ENCODE data around the gene OR2J1.
"Not testable (repeated sequence)": the region's sequence is repeated elsewhere in the genome, so short reads cannot be mapped to it uniquely, and the experiment has no call there.

The OR2J1 gene

GRCh38 chr6:29082457-29082856, 16.8 kb upstream of the OR2J1 start:
- H3K4me3 ChIP-seq (ENCODE audit: low read depth in 1 of 2, low read length in 1 of 2), result no peak overlapping the region
- H3K36me3 ChIP-seq, result no peaks in the 10 kb centered on the region
- no peak for TF ChIP-seq CTCF (IDR thresholded peaks at IDR 0.05)

DNA sequence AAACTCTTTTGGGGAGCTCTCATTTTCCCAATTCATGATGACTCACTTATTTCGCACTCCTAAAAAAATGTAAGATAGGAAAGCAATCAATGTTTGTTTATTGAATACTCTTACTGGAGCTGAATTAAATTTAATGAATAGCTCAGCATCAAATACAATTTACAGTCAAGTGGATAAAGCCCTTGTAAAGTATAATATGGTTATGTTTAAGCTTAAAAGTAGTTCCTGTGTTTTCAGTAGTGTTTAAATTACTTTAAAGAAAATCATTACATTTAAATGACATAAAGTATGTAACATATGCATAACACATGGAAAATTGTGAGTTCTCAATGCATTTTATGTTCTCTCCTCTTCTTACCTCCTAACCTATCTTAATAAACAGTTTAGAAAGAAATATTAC, 12.1 kb upstream of the OR2J1 start, which contains the start of gene OR2B3:
Gene OR2B3 (minus strand): TSS at position 101 of the 400 bp plus-strand sequence. CDS start 65 bp downstream, at position 36.
- H3K9me3 ChIP-seq, result no peaks in the 10 kb centered on the region
- no peak within 1 kb of the TSS for H3K27ac ChIP-seq
- no peaks in the 10 kb centered on the region for H3K27me3 ChIP-seq
- H3K4me3 ChIP-seq (ENCODE audit: low read depth in 1 of 2, low read length in 1 of 2), result no peak within 1 kb of the TSS
- H3K36me3 ChIP-seq, result no peaks in the 10 kb centered on the region
- no peaks in the 10 kb centered on the region for H3K4me1 ChIP-seq (ENCODE audit: control insufficient read depth in 1 of 2, insufficient read depth in 1 of 2, low read depth in 1 of 2, low read length in 1 of 2)
- TF ChIP-seq CTCF (IDR thresholded peaks at IDR 0.05), result no peak

More at GRCh38 chr6:29082457-29082856, 16.8 kb upstream of the OR2J1 start:
- no peaks in the 10 kb centered on the region for H3K9me3 ChIP-seq
- no peak overlapping the region for H3K27ac ChIP-seq
- H3K4me1 ChIP-seq (ENCODE audit: control insufficient read depth in 1 of 2, insufficient read depth in 1 of 2, low read depth in 1 of 2, low read length in 1 of 2), result no peaks in the 10 kb centered on the region
- no peaks in the 10 kb centered on the region for H3K27me3 ChIP-seq

GRCh38 chr6:29092957-29093356, 6.3 kb upstream of the OR2J1 start:
- Histone ChIP-seq H3K4me3 (ENCODE audit: low read depth in 1 of 2, low read length in 1 of 2) (no peak overlapping the region), H3K36me3 (no peaks in the 10 kb centered on the region), H3K9me3 (no peaks in the 10 kb centered on the region), H3K27ac (no peak overlapping the region), H3K4me1 (ENCODE audit: control insufficient read depth in 1 of 2, insufficient read depth in 1 of 2, low read depth in 1 of 2, low read length in 1 of 2) (no peaks in the 10 kb centered on the region), H3K27me3 (no peaks in the 10 kb centered on the region)
- TF ChIP-seq CTCF (IDR thresholded peaks at IDR 0.05), result no peak

DNA sequence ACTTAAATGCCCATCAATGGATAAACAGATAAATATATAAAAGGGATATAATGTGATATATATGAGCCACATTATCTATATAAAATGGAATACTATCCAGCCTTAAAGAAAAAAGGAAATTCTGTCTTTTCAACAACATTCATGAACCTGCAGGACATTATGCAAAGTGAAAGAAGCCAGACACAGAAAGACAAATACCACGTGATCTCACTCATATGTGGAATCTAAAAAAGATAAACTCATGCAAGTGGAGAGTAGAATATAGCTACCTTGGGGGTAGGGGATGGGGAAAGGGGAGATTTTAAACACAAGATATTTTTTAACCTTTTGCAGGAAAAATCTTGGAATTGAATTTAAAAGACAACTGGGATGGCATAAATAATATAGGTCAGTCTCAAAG, 1.5 kb upstream of the OR2J1 start:
- H3K27ac ChIP-seq, result no peak overlapping the region

GRCh38 chr6:29107758-29108157, 8.5 kb downstream of the OR2J1 start, which contains the start of gene OR2J3:
Gene OR2J3, plus strand, starts transcription at chr6:29108058. Its CDS starts 3,833 bp downstream, at chr6:29111891.
- Histone ChIP-seq H3K4me3 (ENCODE audit: low read depth in 1 of 2, low read length in 1 of 2) (no peak within 1 kb of the TSS), H3K36me3 (no peaks in the 10 kb centered on the region), H3K9me3 (no peaks in the 10 kb centered on the region), H3K27ac (no peak within 1 kb of the TSS), H3K4me1 (ENCODE audit: control insufficient read depth in 1 of 2, insufficient read depth in 1 of 2, low read depth in 1 of 2, low read length in 1 of 2) (no peaks in the 10 kb centered on the region), H3K27me3 (no peaks in the 10 kb centered on the region)
- no peak for TF ChIP-seq CTCF (IDR thresholded peaks at IDR 0.05)

More for the DNA sequence above, 1.5 kb upstream of the OR2J1 start:
- no peak overlapping the region for H3K4me3 ChIP-seq (ENCODE audit: low read depth in 1 of 2, low read length in 1 of 2)
- TF ChIP-seq CTCF (IDR thresholded peaks at IDR 0.05), result no peak
- no peaks in the 10 kb centered on the region for H3K4me1 ChIP-seq (ENCODE audit: control insufficient read depth in 1 of 2, insufficient read depth in 1 of 2, low read depth in 1 of 2, low read length in 1 of 2)
- H3K9me3 ChIP-seq, result no peaks in the 10 kb centered on the region
- H3K27me3 ChIP-seq, result no peaks in the 10 kb centered on the region
- H3K36me3 ChIP-seq, result no peaks in the 10 kb centered on the region

DNA sequence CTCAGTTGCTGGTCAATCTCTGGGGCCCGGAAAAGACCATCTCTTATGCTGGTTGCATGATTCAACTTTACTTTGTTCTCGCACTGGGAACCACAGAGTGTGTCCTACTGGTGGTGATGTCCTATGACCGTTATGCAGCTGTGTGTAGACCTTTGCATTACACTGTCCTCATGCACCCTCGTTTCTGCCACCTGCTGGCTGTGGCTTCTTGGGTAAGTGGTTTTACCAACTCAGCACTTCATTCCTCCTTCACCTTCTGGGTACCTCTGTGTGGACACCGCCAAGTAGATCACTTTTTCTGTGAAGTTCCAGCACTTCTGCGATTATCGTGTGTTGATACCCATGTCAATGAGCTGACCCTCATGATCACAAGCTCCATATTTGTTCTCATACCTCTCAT, 12.8 kb downstream of the OR2J1 start:
- H3K27ac ChIP-seq, result no peak overlapping the region
- H3K4me1 ChIP-seq (ENCODE audit: control insufficient read depth in 1 of 2, insufficient read depth in 1 of 2, low read depth in 1 of 2, low read length in 1 of 2), result no peaks in the 10 kb centered on the region
- no peaks in the 10 kb centered on the region for H3K27me3 ChIP-seq
- no peak for TF ChIP-seq CTCF (IDR thresholded peaks at IDR 0.05)
- no peak overlapping the region for H3K4me3 ChIP-seq (ENCODE audit: low read depth in 1 of 2, low read length in 1 of 2)
- H3K9me3 ChIP-seq, result no peaks in the 10 kb centered on the region
- H3K36me3 ChIP-seq, result no peaks in the 10 kb centered on the region

- H3K4me3 ChIP-seq (ENCODE audit: low read depth in 1 of 2, low read length in 1 of 2); H3K27ac ChIP-seq; H3K27me3 ChIP-seq; H3K9me3 ChIP-seq; H3K36me3 ChIP-seq; H3K4me1 ChIP-seq (ENCODE audit: control insufficient read depth in 1 of 2, insufficient read depth in 1 of 2, low read depth in 1 of 2, low read length in 1 of 2): not testable (repeated sequence)
Measured at GRCh38 chr6:29114964-29115363, 15.7 kb downstream of the OR2J1 start.

All from neutrophil (primary cell).